Measurements from ENCODE around the gene KL. TPM values are rescaled to one million over a fixed set of nuclear protein-coding genes. Genes with fewer than 3 reads are reported as not detected.
A peak's percentile ranks its signal among the peaks of the same experiment; 100 is the strongest.

Gene KL
- total and polyA plus RNA-seq, 2 of the 8 experiments (the other 6 are each of a cell fraction or from before 2014, with no cell fraction given) = 0.02 TPM; not detected in 1

- TF ChIP-seq E2F6 (IDR thresholded peaks at IDR 0.05) = peak; percentile 33; the same call in 1 of the 2 replicates
- TF ChIP-seq MAX (IDR thresholded peaks at IDR 0.05) = peak; percentile 86
These were observed 93.6 kb downstream of the KL start (continued) for GRCh38 chr13:33109801-33110200.
